HEK293T (cell line): Measurements from ENCODE around the gene COMMD3.

Source experiments
- CTCF ChIA-PET: fragments of 350-600 bp; formaldehyde crosslinking; extraction: SDS; loops from one replicate; lab custom pipeline; 2021; ENCODE audit warnings: antibody characterized with exemption, inconsistent platforms; lab: Yijun Ruan, JAX
- POLR2A ChIA-PET: fragments of 350-600 bp; formaldehyde crosslinking; extraction: SDS; loops from one replicate; lab custom pipeline; 2020; ENCODE audit warnings: antibody characterized with exemption, inconsistent platforms; lab: Yijun Ruan, JAX
- DNase-seq: peaks from one replicate; pipeline ENCODE4 v3.0.0; 2012; ENCODE audit warnings: mixed read lengths; ENCODE audit errors: extremely low spot score
- ARNT ChIP-seq: fragments of 450-650 bp; IDR thresholded peaks from 2 replicates; pipeline ENCODE4 v1.6.1; 2017; ENCODE audit warnings: mild to moderate bottlenecking
- BHLHE40 ChIP-seq: fragments of 450-650 bp; IDR thresholded peaks from 2 replicates; pipeline ENCODE4 v1.6.1; 2016; ENCODE audit warnings: mild to moderate bottlenecking, moderate library complexity, borderline replicate concordance
- CTBP1 ChIP-seq: fragments of 450-650 bp; IDR thresholded peaks from 2 replicates; pipeline ENCODE4 v1.6.1; 2016; ENCODE audit warnings: borderline replicate concordance
- ELF4 ChIP-seq: fragments of 450-650 bp; IDR thresholded peaks from 2 replicates; pipeline ENCODE4 v1.6.1; 2017; ENCODE audit warnings: antibody characterized with exemption
- FOXA1 ChIP-seq: fragments of 450-650 bp; IDR thresholded peaks from 2 replicates; pipeline ENCODE4 v1.6.1; 2016; ENCODE audit warnings: mild to moderate bottlenecking
- FOXK2 ChIP-seq: fragments of 450-650 bp; IDR thresholded peaks from 2 replicates; pipeline ENCODE4 v1.6.1; 2016; ENCODE audit warnings: mild to moderate bottlenecking
- FOXM1 ChIP-seq: fragments of 450-650 bp; IDR thresholded peaks from 2 replicates; pipeline ENCODE4 v1.6.1; 2017; ENCODE audit warnings: mild to moderate bottlenecking, borderline replicate concordance
- HDGF ChIP-seq: fragments of 450-650 bp; IDR thresholded peaks from 2 replicates; pipeline ENCODE4 v1.6.1; 2017; ENCODE audit warnings: antibody characterized with exemption, borderline replicate concordance
- L3MBTL2 ChIP-seq: fragments of 450-650 bp; conservative IDR thresholded peaks from 2 replicates; pipeline ENCODE4 v1.6.1; 2016; ENCODE audit warnings: mild to moderate bottlenecking
- LEF1 ChIP-seq: fragments of 450-650 bp; IDR thresholded peaks from 2 replicates; pipeline ENCODE4 v1.6.1; 2017; ENCODE audit warnings: mild to moderate bottlenecking, borderline replicate concordance
- NFRKB ChIP-seq: fragments of 450-650 bp; IDR thresholded peaks from 2 replicates; pipeline ENCODE4 v1.6.1; 2016; ENCODE audit warnings: mild to moderate bottlenecking, moderate library complexity
- PKNOX1 ChIP-seq: fragments of 450-650 bp; IDR thresholded peaks from 2 replicates; pipeline ENCODE4 v1.6.1; 2016
- SP1 ChIP-seq: fragments of 450-650 bp; IDR thresholded peaks from 2 replicates; pipeline ENCODE4 v1.6.1; 2017
- SUZ12 ChIP-seq: fragments of 450-650 bp; IDR thresholded peaks from 2 replicates; pipeline ENCODE4 v1.6.1; 2016; ENCODE audit warnings: mild to moderate bottlenecking
- TARDBP ChIP-seq: fragments of 450-650 bp; IDR thresholded peaks from 2 replicates; pipeline ENCODE4 v1.6.1; 2016
- ZNF384 ChIP-seq: fragments of 450-650 bp; IDR thresholded peaks from 2 replicates; pipeline ENCODE4 v1.6.1; 2016

Gene COMMD3

DNA sequence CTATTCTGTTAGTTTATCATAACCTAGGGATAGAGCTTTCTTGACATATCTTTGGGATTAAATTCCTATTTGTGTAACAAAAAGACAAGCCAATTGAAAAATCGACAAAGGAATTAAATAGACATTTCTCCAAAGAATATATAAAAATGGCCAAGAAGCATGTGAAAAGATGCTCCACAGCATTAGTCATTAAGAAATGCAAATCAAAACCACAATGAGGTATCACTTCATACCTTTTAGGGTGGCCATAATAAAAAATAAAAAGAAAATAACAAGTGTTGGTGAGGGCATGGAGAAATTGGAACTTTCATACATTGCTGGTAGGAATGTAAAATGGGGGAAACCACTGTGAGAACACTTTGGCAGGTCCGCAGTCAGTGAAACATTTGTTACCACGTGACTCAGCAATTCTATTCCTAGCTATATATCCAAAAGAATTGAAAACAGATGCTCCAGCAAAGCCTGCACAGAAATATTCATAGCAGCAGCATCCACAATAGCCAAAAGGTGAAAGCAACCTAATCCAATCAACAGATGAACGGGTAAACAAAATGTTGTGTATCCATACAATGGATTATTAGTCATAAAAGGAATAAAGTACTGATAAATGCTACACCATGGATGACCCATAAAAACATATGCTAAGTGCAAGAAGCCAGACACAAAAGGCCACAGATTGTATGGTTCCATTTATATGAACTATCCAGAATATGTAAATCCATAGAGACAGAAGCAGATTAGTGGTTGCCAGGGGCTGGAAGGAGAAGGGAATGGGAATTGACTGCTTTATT, 49.7 kb downstream of the COMMD3 start:
- TF ChIP-seq NFRKB (no peak), PKNOX1 (no peak), ZNF384 (no peak), FOXM1 (no peak), HDGF (no peak), TARDBP (no peak), SUZ12 (no peak), L3MBTL2 (no peak), FOXA1 (no peak), CTBP1 (no peak), SP1 (no peak), BHLHE40 (no peak), LEF1 (no peak), ELF4 (no peak), ARNT (no peak), FOXK2 (no peak)
- ChIA-PET POLR2A (interaction anchor here (0.9 to 1.3 kb wide), 2 partner anchors 10 to 25 kb away, joined by 3 to 4 read pairs; no protein-coding TSS in a partner anchor), CTCF (no interaction called here)
- no peak for DNase-seq

- DNase-seq: no peak
- POLR2A ChIA-PET: no interaction called here
- CTCF ChIA-PET: no interaction called here
- TF ChIP-seq SUZ12 (no peak), NFRKB (no peak), ARNT (no peak), FOXA1 (no peak), LEF1 (no peak), PKNOX1 (no peak), FOXM1 (no peak), CTBP1 (no peak), TARDBP (no peak)
Measured at GRCh38 chr10:22366435-22366703, 50.2 kb downstream of the COMMD3 start.

DNA sequence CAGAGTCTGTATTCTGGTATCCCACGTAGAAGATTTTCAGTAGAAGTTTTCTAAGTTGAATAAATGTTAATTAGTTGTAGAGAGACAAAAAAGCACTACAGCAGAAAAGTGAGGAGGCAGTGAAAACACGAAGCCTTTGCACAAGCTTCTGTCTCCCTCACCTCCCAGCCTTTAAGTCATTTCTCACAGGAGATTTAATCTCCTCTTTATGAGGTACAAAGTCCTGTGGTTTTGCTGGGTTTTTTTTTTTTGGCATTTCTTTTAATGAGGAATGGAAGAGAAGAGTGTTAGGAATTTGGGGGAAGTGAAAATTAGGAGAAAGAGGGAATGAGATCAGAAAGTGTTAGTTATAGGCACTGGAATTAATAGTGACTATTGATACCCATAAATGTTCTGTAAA, 50.6 kb downstream of the COMMD3 start:
- no peak for TF ChIP-seq HDGF
- no peak for TF ChIP-seq FOXA1
- TF ChIP-seq FOXM1: no peak
- TF ChIP-seq FOXK2: no peak
- TF ChIP-seq L3MBTL2: no peak
- TF ChIP-seq ZNF384: no peak
- no peak for TF ChIP-seq CTBP1
- TF ChIP-seq NFRKB: no peak
- TF ChIP-seq SUZ12: no peak
- TF ChIP-seq SP1: no peak
- no peak for TF ChIP-seq BHLHE40
- DNase-seq: no peak
- ChIA-PET CTCF (no interaction called here), POLR2A (no interaction called here)

DNA sequence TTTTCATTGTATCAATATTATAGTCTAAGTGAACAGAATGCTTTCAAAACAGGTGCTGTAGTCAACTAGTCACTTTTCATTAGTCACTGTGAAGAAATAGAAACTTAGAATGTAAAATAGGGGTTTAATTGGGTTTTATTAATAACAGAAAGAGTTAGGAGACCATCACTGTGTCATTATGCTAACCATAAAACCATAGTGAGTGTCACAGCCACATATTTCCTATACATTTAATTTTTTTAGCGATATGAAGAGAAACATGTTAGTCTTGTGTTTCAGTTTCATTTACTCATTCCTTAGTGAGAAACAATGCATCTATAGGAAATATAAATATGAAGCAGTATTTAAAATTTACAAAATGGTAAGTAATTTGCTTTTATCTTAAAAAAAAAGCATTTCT, 51.3 kb downstream of the COMMD3 start:
- ChIA-PET CTCF (no interaction called here), POLR2A (interaction anchor here (1.4 kb wide), 1 partner anchor 69 kb away, joined by 8 read pairs; no protein-coding TSS in a partner anchor)
- DNase-seq: no peak
- TF ChIP-seq FOXK2: no peak
- TF ChIP-seq CTBP1: no peak
- TF ChIP-seq FOXA1: no peak
- no peak for TF ChIP-seq ZNF384
- TF ChIP-seq ARNT: no peak
- no peak for TF ChIP-seq TARDBP
- no peak for TF ChIP-seq FOXM1
- TF ChIP-seq LEF1: no peak
- no peak for TF ChIP-seq SP1
- no peak for TF ChIP-seq HDGF
- no peak for TF ChIP-seq BHLHE40
- no peak for TF ChIP-seq NFRKB
- TF ChIP-seq PKNOX1: no peak
- no peak for TF ChIP-seq L3MBTL2
- TF ChIP-seq ELF4: no peak
- TF ChIP-seq SUZ12: no peak

- no peak for TF ChIP-seq ARNT
- TF ChIP-seq ELF4: no peak
- POLR2A ChIA-PET: interaction anchor here (1.4 kb wide), 1 partner anchor 68 kb away, joined by 8 read pairs; no protein-coding TSS in a partner anchor
- DNase-seq: no peak
- CTCF ChIA-PET: no interaction called here
Measured at GRCh38 chr10:22368402-22368801, 52.2 kb downstream of the COMMD3 start.

DNA sequence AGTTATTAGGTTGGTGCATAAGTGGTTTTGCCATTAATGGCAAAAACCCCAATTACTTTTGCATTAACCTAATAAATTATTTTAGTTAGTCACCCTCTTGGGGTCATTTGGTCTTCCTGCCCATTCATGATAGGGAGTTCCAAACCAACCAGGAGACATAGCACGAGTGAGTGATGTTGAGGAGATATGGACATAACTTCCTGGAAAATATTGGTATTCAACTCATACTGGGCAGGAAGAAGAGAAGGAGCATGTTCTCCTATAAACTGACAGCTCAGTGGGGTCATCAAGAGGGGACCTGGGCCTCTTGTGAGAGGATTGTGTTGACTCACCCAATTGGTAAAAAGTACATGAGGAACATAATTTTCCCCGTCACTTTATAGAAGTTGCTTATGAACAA, 52.8 kb downstream of the COMMD3 start:
- TF ChIP-seq TARDBP: no peak
- TF ChIP-seq HDGF: no peak
- TF ChIP-seq SUZ12: no peak
- TF ChIP-seq LEF1: no peak
- DNase-seq: no peak
- ChIA-PET POLR2A (interaction anchor here (1.4 kb wide), 1 partner anchor 68 kb away, joined by 8 read pairs; no protein-coding TSS in a partner anchor), CTCF (no interaction called here)
